Measurements from ENCODE around the gene UTS2R.

The UTS2R gene

GRCh38 chr17:82329683-82330321, 41.8 kb upstream of the UTS2R start:
- H3K27me3 ChIP-seq (ENCODE audit: insufficient read depth, low read length) = peaks cover 86% of the 10 kb centered on the region
- no peak overlapping the region for H3K4me3 ChIP-seq (ENCODE audit: low read length)
- no peaks in the 10 kb centered on the region for H3K36me3 ChIP-seq (ENCODE audit: insufficient read depth, low read length)
- peaks cover 24% of the 10 kb centered on the region for H3K4me1 ChIP-seq (ENCODE audit: insufficient read depth, low read length)
- no peak overlapping the region for H2AFZ ChIP-seq (ENCODE audit: low read depth, low read length)
- peaks cover 11% of the 10 kb centered on the region for H3K9me3 ChIP-seq (ENCODE audit: low read length)

- H3K4me1 ChIP-seq (ENCODE audit: insufficient read depth, low read length) = peaks cover 24% of the 10 kb centered on the region
- no peaks in the 10 kb centered on the region for H3K36me3 ChIP-seq (ENCODE audit: insufficient read depth, low read length)
- H3K9me3 ChIP-seq (ENCODE audit: low read length) = peaks cover 11% of the 10 kb centered on the region
- H3K27me3 ChIP-seq (ENCODE audit: insufficient read depth, low read length) = peaks cover 88% of the 10 kb centered on the region
- H2AFZ ChIP-seq (ENCODE audit: low read depth, low read length) = no peak overlapping the region
- no peak overlapping the region for H3K4me3 ChIP-seq (ENCODE audit: low read length)
Measured at GRCh38 chr17:82330322-82331239, 41.0 kb upstream of the UTS2R start.

GRCh38 chr17:82331345-82331939, 40.1 kb upstream of the UTS2R start:
- H2AFZ ChIP-seq (ENCODE audit: low read depth, low read length) = no peak overlapping the region
- no peaks in the 10 kb centered on the region for H3K36me3 ChIP-seq (ENCODE audit: insufficient read depth, low read length)
- peaks cover 29% of the 10 kb centered on the region for H3K4me1 ChIP-seq (ENCODE audit: insufficient read depth, low read length)
- H3K4me3 ChIP-seq (ENCODE audit: low read length) = no peak overlapping the region
- H3K27me3 ChIP-seq (ENCODE audit: insufficient read depth, low read length) = peaks cover 84% of the 10 kb centered on the region
- H3K9me3 ChIP-seq (ENCODE audit: low read length) = peaks cover 10% of the 10 kb centered on the region

GRCh38 chr17:82332669-82333278, 38.8 kb upstream of the UTS2R start:
- Histone ChIP-seq H3K4me3 (ENCODE audit: low read length) (no peak overlapping the region), H3K9me3 (ENCODE audit: low read length) (peaks cover 10% of the 10 kb centered on the region), H3K27me3 (ENCODE audit: insufficient read depth, low read length) (peaks cover 79% of the 10 kb centered on the region), H2AFZ (ENCODE audit: low read depth, low read length) (no peak overlapping the region), H3K4me1 (ENCODE audit: insufficient read depth, low read length) (peaks cover 22% of the 10 kb centered on the region), H3K36me3 (ENCODE audit: insufficient read depth, low read length) (no peaks in the 10 kb centered on the region)

- Histone ChIP-seq H2AFZ (ENCODE audit: low read depth, low read length) (no peak within 1 kb of the TSS), H3K36me3 (ENCODE audit: insufficient read depth, low read length) (no peaks in the 10 kb centered on the region), H3K27me3 (ENCODE audit: insufficient read depth, low read length) (peaks cover 73% of the 10 kb centered on the region), H3K4me1 (ENCODE audit: insufficient read depth, low read length) (peaks cover 19% of the 10 kb centered on the region), H3K4me3 (ENCODE audit: low read length) (no peak within 1 kb of the TSS), H3K9me3 (ENCODE audit: low read length) (peaks cover 10% of the 10 kb centered on the region)
Measured at GRCh38 chr17:82333279-82334171, 38.0 kb upstream of the UTS2R start, which contains the start of gene SECTM1. SECTM1 (minus strand) TSS chr17:82333766; CDS start chr17:82327240, 6,526 bp downstream.

- Histone ChIP-seq H3K4me3 (ENCODE audit: low read length) (no peak overlapping the region), H3K36me3 (ENCODE audit: insufficient read depth, low read length) (no peaks in the 10 kb centered on the region), H2AFZ (ENCODE audit: low read depth, low read length) (no peak overlapping the region), H3K27me3 (ENCODE audit: insufficient read depth, low read length) (peaks cover 66% of the 10 kb centered on the region), H3K9me3 (ENCODE audit: low read length) (peaks cover 10% of the 10 kb centered on the region), H3K4me1 (ENCODE audit: insufficient read depth, low read length) (peaks cover 22% of the 10 kb centered on the region)
Measured at GRCh38 chr17:82334204-82334621, 37.4 kb upstream of the UTS2R start.

GRCh38 chr17:82334622-82335394, 36.8 kb upstream of the UTS2R start:
- peaks cover 60% of the 10 kb centered on the region for H3K27me3 ChIP-seq (ENCODE audit: insufficient read depth, low read length)
- H3K9me3 ChIP-seq (ENCODE audit: low read length) = peaks cover 10% of the 10 kb centered on the region

GRCh38 chr17:82338858-82339633, 32.5 kb upstream of the UTS2R start:
- Histone ChIP-seq H3K4me1 (ENCODE audit: insufficient read depth, low read length) (peaks cover 22% of the 10 kb centered on the region), H3K36me3 (ENCODE audit: insufficient read depth, low read length) (no peaks in the 10 kb centered on the region), H2AFZ (ENCODE audit: low read depth, low read length) (no peak overlapping the region), H3K4me3 (ENCODE audit: low read length) (no peak overlapping the region), H3K27me3 (ENCODE audit: insufficient read depth, low read length) (peaks cover 18% of the 10 kb centered on the region), H3K9me3 (ENCODE audit: low read length) (peaks cover 2% of the 10 kb centered on the region)

More at GRCh38 chr17:82334622-82335394, 36.8 kb upstream of the UTS2R start:
- Histone ChIP-seq H3K36me3 (ENCODE audit: insufficient read depth, low read length) (no peaks in the 10 kb centered on the region), H3K4me1 (ENCODE audit: insufficient read depth, low read length) (peaks cover 24% of the 10 kb centered on the region), H3K4me3 (ENCODE audit: low read length) (no peak overlapping the region), H2AFZ (ENCODE audit: low read depth, low read length) (no peak overlapping the region)

GRCh38 chr17:82339634-82340580, 31.7 kb upstream of the UTS2R start:
- no peaks in the 10 kb centered on the region for H3K9me3 ChIP-seq (ENCODE audit: low read length)
- H3K27me3 ChIP-seq (ENCODE audit: insufficient read depth, low read length) = peaks cover 10% of the 10 kb centered on the region
- peaks cover 20% of the 10 kb centered on the region for H3K4me1 ChIP-seq (ENCODE audit: insufficient read depth, low read length)
- H2AFZ ChIP-seq (ENCODE audit: low read depth, low read length) = no peak overlapping the region
- H3K36me3 ChIP-seq (ENCODE audit: insufficient read depth, low read length) = no peaks in the 10 kb centered on the region
- H3K4me3 ChIP-seq (ENCODE audit: low read length) = no peak overlapping the region

GRCh38 chr17:82342361-82343079, 29.0 kb upstream of the UTS2R start:
- no peaks in the 10 kb centered on the region for H3K27me3 ChIP-seq (ENCODE audit: insufficient read depth, low read length)
- peaks cover 16% of the 10 kb centered on the region for H3K4me1 ChIP-seq (ENCODE audit: insufficient read depth, low read length)
- H3K4me3 ChIP-seq (ENCODE audit: low read length) = no peak overlapping the region
- no peaks in the 10 kb centered on the region for H3K9me3 ChIP-seq (ENCODE audit: low read length)
- no peaks in the 10 kb centered on the region for H3K36me3 ChIP-seq (ENCODE audit: insufficient read depth, low read length)
- no peak overlapping the region for H2AFZ ChIP-seq (ENCODE audit: low read depth, low read length)
